Rectal smooth muscle tissue (tissue), 1 donor: ENCODE data around the gene CRYZL1.

ENCODE experiments used
- H3K27ac ChIP-seq: one replicate; pipeline ENCODE4 v1.7.0; 2013; ENCODE audit warnings: low read depth, low read length, inconsistent platforms
- H3K27me3 ChIP-seq: one replicate; pipeline ENCODE4 v1.7.0; 2013; ENCODE audit warnings: low read length; ENCODE audit not compliant: control insufficient read depth, insufficient read depth
- H3K36me3 ChIP-seq: one replicate; pipeline ENCODE4 v1.7.0; 2013; ENCODE audit warnings: low read length; ENCODE audit not compliant: control insufficient read depth, insufficient read depth
- H3K4me1 ChIP-seq: one replicate; pipeline ENCODE4 v1.7.0; 2013; ENCODE audit warnings: low read length; ENCODE audit not compliant: control insufficient read depth, insufficient read depth
- H3K4me3 ChIP-seq: one replicate; pipeline ENCODE4 v1.7.0; 2013; ENCODE audit warnings: low read length
- H3K9ac ChIP-seq: one replicate; pipeline ENCODE4 v1.7.0; 2013; ENCODE audit warnings: low read length

Gene CRYZL1

GRCh38 chr21:33674226-33674625 is 32.7 kb upstream of the CRYZL1 start:
- Histone ChIP-seq H3K27ac (no peak overlapping the region), H3K27me3 (no peaks in the 10 kb centered on the region), H3K9ac (no peak overlapping the region), H3K36me3 (no peaks in the 10 kb centered on the region), H3K4me1 (no peaks in the 10 kb centered on the region), H3K4me3 (no peak overlapping the region)

- H3K27me3 ChIP-seq, result no peaks in the 10 kb centered on the region
- no peaks in the 10 kb centered on the region for H3K36me3 ChIP-seq
- no peak overlapping the region for H3K27ac ChIP-seq
- no peak overlapping the region for H3K9ac ChIP-seq
- no peaks in the 10 kb centered on the region for H3K4me1 ChIP-seq
- no peak overlapping the region for H3K4me3 ChIP-seq
These were observed 31.9 kb upstream of the CRYZL1 start for GRCh38 chr21:33673473-33673872.

- Histone ChIP-seq H3K36me3 (no peaks in the 10 kb centered on the region), H3K9ac (no peak overlapping the region), H3K27me3 (no peaks in the 10 kb centered on the region)
These were observed 28.8 kb upstream of the CRYZL1 start for GRCh38 chr21:33670076-33670978.

GRCh38 chr21:33668620-33669019 is 27.1 kb upstream of the CRYZL1 start:
- Histone ChIP-seq H3K9ac (no peak overlapping the region), H3K4me1 (no peaks in the 10 kb centered on the region), H3K36me3 (no peaks in the 10 kb centered on the region), H3K4me3 (no peak overlapping the region), H3K27me3 (no peaks in the 10 kb centered on the region), H3K27ac (no peak overlapping the region)

More at GRCh38 chr21:33670076-33670978, 28.8 kb upstream of the CRYZL1 start:
- no peak overlapping the region for H3K27ac ChIP-seq
- H3K4me1 ChIP-seq, result no peaks in the 10 kb centered on the region
- H3K4me3 ChIP-seq, result no peak overlapping the region

- H3K36me3 ChIP-seq, result no peaks in the 10 kb centered on the region
- no peak overlapping the region for H3K4me3 ChIP-seq
- H3K27me3 ChIP-seq, result no peaks in the 10 kb centered on the region
- no peak overlapping the region for H3K9ac ChIP-seq
- no peaks in the 10 kb centered on the region for H3K4me1 ChIP-seq
- H3K27ac ChIP-seq, result no peak overlapping the region
These were observed 26.6 kb upstream of the CRYZL1 start for GRCh38 chr21:33668180-33668579.

GRCh38 chr21:33667636-33668035 is 26.1 kb upstream of the CRYZL1 start:
- H3K4me1 ChIP-seq, result no peaks in the 10 kb centered on the region
- no peaks in the 10 kb centered on the region for H3K36me3 ChIP-seq
- no peak overlapping the region for H3K9ac ChIP-seq
- H3K4me3 ChIP-seq, result no peak overlapping the region
- H3K27ac ChIP-seq, result no peak overlapping the region
- H3K27me3 ChIP-seq, result no peaks in the 10 kb centered on the region

- Histone ChIP-seq H3K27ac (no peak overlapping the region), H3K4me1 (no peaks in the 10 kb centered on the region), H3K4me3 (no peak overlapping the region), H3K36me3 (no peaks in the 10 kb centered on the region), H3K9ac (no peak overlapping the region), H3K27me3 (no peaks in the 10 kb centered on the region)
These were observed 24.6 kb upstream of the CRYZL1 start for GRCh38 chr21:33666153-33666552.

GRCh38 chr21:33664135-33664534 is 22.6 kb upstream of the CRYZL1 start:
- Histone ChIP-seq H3K27me3 (no peaks in the 10 kb centered on the region), H3K9ac (no peak overlapping the region), H3K27ac (no peak overlapping the region), H3K4me3 (no peak overlapping the region), H3K36me3 (no peaks in the 10 kb centered on the region), H3K4me1 (no peaks in the 10 kb centered on the region)

GRCh38 chr21:33663241-33663640 is 21.7 kb upstream of the CRYZL1 start:
- no peak overlapping the region for H3K27ac ChIP-seq
- no peaks in the 10 kb centered on the region for H3K4me1 ChIP-seq
- no peaks in the 10 kb centered on the region for H3K27me3 ChIP-seq
- no peak overlapping the region for H3K4me3 ChIP-seq
- no peak overlapping the region for H3K9ac ChIP-seq
- no peaks in the 10 kb centered on the region for H3K36me3 ChIP-seq

GRCh38 chr21:33662046-33662445 is 20.5 kb upstream of the CRYZL1 start:
- Histone ChIP-seq H3K4me1 (no peaks in the 10 kb centered on the region), H3K36me3 (no peaks in the 10 kb centered on the region), H3K4me3 (no peak overlapping the region), H3K27me3 (no peaks in the 10 kb centered on the region), H3K27ac (no peak overlapping the region), H3K9ac (no peak overlapping the region)

GRCh38 chr21:33661146-33661545 is 19.6 kb upstream of the CRYZL1 start:
- no peaks in the 10 kb centered on the region for H3K36me3 ChIP-seq
- no peaks in the 10 kb centered on the region for H3K4me1 ChIP-seq
- H3K27ac ChIP-seq, result no peak overlapping the region

GRCh38 chr21:33660406-33660805 is 18.9 kb upstream of the CRYZL1 start:
- Histone ChIP-seq H3K27me3 (no peaks in the 10 kb centered on the region), H3K4me3 (no peak overlapping the region), H3K36me3 (no peaks in the 10 kb centered on the region), H3K4me1 (no peaks in the 10 kb centered on the region), H3K27ac (no peak overlapping the region), H3K9ac (no peak overlapping the region)

More at GRCh38 chr21:33661146-33661545, 19.6 kb upstream of the CRYZL1 start:
- H3K9ac ChIP-seq, result no peak overlapping the region
- H3K4me3 ChIP-seq, result no peak overlapping the region
- no peaks in the 10 kb centered on the region for H3K27me3 ChIP-seq

GRCh38 chr21:33659568-33659949 is 18.0 kb upstream of the CRYZL1 start:
- Histone ChIP-seq H3K9ac (no peak overlapping the region), H3K36me3 (no peaks in the 10 kb centered on the region), H3K4me1 (no peaks in the 10 kb centered on the region), H3K4me3 (no peak overlapping the region), H3K27ac (no peak overlapping the region), H3K27me3 (no peaks in the 10 kb centered on the region)
